SKM-1 (cell line): ENCODE results near the gene PRH2.

Source experiments
- DNase-seq: peaks from one replicate; lab custom pipeline; 2025; ENCODE audit not compliant: unreplicated experiment; lab: John Stamatoyannopoulos, UW

The PRH2 gene

DNA sequence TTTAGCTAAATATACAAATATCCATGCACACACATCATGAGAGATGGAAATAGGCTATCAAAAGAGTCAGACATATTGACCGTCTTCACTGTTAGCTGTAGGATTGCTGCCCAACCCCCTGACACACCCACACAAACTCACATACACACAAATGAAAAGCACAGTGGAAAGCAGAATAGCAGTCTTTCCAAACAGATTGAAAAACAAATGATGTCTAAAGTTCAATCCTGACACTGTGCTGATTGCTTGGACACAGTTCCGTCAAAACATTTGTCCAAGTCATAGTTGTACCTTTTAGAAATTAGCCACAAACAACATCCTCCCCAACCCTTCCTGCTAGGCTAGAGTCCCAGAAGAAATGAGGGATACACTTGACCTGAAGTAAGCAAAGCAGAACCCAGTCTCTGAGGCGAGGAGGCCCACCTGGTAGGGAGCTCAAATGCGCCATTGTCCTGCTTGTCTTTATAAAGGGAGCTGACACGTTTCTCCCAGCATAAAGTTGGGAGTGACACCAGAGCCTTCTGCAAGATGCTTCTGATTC lies at the start of gene PRH2:
TSS of gene PRH2 (plus strand) at position 491 of the 541 bp plus-strand sequence. CDS start at position 529, 38 bp downstream.
- no peak for DNase-seq

DNA sequence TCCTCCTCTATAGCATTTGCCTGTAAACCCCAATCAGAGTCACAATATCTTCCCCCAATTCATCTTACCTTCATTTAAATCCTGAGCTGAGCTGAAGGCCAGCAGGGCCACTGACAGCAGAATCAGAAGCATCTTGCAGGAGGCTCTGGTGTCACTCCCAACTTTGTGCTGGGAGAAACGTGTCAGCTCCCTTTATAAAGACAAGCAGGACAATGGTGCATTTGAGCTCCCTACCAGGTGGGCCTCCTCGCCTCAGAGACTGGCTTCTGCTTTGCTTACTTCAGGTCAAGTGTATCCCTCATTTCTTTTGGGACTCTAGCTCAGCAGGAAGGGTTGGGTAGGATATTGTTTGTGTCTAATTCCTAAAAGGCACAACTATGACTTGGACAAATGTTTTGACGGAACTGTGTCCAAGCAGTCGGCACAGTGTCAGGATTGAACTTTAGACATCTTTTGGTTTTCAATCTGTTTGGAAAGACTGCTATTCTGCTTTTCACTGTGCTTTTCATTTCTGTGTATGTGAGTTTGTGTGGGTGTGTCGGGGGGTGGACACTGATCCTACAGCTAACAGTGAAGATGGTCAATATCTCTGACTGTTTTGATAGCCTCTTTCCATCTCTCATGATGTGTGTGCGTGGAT lies 44.8 kb upstream of the PRH2 start, which contains the start of gene PRH1:
TSS of gene PRH1 (minus strand) at position 170 of the 640 bp plus-strand sequence. CDS start at position 132, 38 bp downstream.
- no peak for DNase-seq

DNA sequence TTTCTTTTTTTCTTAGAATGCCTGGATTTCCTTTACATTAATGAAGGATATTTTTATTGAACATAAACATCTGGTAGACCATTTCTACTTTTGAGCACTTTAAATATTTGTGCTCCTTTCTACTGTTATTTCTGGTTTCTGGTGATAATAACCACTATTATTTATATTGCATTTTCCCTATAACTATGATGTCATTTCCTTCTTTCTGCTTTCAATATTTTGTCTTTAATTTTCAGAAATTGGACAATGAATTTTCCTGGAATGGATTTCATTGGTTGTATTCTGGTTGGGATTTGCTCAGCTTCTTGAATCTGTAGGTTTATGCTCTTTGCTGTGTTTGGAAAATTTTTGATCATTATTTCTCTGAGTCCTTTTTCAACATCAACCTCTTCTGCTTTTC lies 39.8 kb upstream of the PRH2 start:
- no peak for DNase-seq

DNA sequence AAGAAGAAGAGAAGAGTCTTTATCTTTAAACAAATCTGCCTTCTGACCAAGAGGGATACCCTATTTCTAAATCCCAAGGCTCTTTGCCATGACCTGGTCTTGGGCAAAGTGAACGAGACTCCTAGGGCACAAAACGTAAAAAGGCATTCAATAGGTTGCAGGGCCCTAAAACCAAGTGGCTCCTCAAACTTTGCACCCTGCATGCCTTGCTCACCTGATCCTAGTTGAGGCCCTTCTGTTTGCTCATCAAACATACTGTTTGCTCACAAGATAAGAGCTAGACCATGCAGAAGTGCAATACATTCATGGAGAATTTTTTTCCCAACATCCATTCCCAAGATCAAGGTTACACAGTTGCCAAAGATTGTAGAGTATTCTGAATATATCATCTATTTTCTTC lies 37.1 kb upstream of the PRH2 start:
- no peak for DNase-seq

DNA sequence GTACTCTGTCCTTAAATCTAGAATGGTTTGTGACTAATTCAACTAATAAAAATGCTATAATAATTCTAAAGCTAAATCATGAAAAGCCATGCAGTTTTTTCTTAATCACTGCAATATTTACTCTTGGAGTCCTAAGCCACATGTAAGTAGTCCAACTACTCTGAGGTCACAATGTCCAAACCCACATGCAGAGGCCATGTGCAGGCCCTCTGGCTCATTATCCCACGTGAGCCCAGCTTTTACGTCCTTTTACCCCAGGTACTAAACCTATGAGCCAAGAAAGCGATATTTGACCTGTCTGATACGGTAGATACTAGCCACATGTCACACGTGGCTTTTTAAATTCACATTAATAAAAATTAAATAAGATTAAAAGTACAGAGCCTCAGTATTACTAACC lies 32.2 kb upstream of the PRH2 start:
- DNase-seq = no peak

DNA sequence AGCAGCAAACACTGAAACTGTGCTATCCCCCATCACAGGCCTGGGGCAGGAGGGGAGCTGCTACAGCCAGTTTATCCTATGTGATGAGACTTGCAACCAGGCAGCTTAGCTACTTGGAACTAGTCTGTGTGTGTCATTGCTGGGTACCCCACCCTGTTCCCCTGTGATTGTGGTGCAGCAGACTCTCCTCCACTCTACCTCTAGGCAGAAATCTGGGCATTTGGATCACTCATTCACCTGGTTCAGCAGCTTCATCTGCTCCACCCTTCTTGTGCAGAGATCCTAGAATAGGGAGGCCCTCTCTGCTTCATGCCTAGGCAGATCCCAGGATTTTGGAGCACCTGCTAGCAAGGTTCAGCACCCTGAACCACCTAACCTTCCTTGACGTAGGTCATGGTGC lies 28.5 kb upstream of the PRH2 start:
- DNase-seq = no peak

DNA sequence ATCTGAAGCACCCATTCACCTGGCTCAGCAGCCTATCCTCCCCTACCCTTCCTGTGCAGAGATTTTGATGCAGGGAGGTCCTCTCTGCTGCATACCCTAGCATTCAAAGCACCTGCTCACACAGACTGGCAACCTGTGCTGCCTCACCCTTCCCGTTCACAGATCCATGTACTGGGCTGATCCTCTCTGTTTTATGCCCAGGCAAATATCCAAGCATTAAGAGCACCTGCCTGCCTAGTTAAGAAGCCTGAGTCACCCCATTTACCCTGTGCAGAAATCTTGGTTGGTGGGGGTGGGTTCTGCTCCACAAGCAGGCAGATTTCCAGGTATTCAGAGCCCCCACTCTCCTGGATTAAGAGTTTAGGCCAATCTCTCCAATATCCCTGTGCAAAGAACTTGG lies 28.1 kb upstream of the PRH2 start:
- no peak for DNase-seq

DNA sequence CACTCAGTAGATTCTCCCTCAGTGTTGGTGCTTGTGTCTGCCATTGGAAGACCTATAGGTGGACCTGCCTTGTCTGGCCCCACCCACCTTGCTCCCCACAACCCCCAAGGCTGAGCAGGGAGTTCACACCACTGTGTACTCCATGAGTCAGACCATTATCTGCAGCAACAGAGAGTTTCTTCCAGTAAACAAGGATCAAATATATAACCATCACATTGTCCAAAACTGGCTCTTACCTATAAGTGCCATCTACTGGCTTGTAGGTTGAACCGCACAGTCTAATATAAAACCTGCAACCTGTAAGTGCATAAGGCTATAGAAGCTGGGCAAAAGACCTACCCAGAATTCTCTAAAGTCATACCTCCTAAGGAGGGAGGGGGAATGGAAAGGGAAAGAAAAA lies 27.6 kb upstream of the PRH2 start:
- DNase-seq = no peak

DNA sequence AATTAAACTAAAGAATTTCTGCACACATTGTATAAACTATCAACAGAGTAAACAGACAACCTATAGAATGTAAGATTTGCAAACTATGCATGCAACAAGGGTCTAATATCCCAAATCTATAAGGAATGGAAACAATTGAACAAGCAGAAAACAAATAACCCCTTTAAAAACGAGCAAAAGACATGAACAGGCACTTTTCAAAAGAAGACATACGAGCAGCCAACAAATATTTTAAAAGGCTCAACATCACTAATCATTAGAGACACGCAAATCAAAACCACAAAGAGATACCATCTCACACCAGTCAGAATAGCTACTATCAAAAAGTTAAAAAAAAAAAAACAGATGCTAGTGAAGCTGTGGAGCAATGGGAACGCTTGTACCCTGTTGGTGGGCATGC lies 24.4 kb upstream of the PRH2 start:
- DNase-seq = no peak

DNA sequence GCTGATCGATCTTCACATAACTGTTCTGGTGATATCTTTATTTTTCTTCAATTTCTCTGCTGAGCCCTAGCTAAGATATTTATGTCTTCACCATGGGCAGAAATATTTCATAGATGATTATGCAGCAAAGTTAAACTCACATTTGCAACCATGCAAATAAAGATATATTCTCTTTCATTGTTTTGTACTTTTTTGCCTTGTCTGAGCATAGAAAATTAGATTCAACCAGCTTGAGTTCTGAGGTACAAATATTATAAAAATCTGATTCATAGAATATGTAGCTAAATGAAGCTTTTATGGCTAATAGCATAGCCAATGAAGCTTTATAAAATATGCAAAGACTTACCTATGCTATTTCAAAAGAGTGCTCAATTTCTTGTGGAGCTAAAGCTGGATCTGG lies 19.6 kb upstream of the PRH2 start, which contains the start of gene TAS2R13:
TSS of gene TAS2R13 (minus strand) at position 101 of the 400 bp plus-strand sequence. CDS start 264 bp downstream, outside the sequence.
- DNase-seq = no peak

DNA sequence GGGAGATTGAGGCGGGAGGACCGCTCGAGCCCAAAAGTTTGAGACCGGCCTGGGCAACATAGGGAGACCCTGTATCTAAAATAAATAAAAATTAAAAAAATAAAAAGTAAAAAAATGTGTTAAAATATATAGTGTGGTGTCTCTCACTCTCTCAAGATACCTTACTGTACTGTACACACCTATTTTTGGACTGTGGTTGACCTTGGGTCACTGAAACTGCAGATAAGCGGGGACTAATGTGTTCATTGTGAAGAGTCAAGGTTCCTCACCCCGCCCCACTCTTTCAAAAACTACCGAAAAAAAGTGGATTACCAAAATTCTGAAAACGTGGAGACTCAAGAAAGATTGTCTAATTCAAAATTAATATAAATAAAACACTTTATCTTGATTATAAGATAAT lies 18.7 kb upstream of the PRH2 start:
- DNase-seq = no peak

DNA sequence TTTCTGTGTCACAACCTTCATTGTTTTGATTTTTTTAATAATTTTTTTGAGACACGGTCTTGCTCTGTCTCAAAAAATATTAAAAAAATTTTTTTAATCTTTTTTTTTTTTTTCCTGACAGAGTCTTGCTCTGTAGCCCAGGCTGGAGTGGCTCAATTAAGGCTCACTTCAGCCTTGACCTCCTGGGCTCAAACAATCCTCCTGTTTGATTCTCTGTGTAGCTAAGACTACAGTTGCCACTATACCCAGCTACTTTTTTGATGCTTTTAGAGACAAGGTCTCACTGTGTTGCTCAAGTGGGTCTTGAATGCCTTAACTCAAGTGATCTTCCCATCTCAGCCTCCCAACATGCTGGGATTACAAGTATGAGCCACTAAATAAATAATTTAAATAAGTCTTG lies 9.2 kb upstream of the PRH2 start:
- DNase-seq = no peak

DNA sequence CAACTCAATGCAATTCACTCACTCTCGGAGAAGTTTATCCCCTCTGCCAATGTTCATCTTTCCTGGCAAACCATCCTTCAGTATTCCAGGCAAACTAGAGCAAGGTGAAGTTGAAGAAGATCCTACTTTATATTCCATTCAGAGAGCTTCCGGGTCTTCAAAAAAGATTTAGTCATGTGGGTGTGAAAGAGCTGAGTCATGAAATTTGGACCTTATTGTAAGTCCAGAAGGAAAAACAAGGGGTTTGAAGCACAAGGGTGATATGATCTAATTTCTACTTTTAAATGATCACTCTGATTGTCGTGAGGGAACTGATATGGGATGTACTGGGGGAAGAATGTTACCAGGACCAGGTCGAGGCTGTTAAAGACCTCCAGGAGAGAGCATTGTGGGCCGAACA lies 2.8 kb upstream of the PRH2 start:
- no peak for DNase-seq

DNA sequence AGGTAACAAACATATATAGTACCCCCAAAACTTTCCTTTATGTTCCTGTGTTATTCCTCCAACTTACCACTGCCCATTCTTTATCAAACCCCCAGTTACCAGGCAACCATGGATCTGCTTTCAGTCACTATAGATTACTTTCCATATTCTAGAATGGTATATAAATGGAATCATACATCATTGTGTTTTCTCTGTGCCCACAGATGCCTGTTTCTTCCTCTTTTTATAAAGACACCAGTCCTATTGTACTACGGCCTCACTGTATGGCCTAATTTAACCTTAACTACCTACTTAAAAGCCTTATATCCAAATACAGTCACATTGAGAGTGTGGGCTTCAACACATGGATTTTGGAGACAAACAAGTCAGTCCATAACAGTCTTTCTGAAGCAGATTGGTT lies 7.5 kb downstream of the PRH2 start:
- DNase-seq = no peak

DNA sequence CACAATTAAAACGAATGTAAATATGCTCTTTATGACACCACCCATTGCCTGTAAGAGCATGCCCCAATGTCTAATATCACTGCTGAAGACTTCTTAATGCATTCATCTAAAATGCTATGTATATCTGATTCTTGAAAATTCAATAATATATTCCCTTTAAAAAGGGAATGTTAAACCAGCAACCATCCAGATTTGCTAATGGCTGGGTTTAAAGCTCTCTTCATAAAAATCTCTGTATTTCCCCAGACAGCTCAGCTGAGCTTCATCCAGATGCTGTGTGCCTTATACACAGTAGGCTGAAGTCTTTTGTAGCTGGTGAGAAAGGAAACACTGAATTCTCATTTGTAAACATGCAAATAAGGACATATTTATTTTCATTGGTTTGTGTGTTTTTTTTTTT lies 10.1 kb downstream of the PRH2 start, which contains the start of gene TAS2R14:
TSS of gene TAS2R14 (minus strand) at position 101 of the 400 bp plus-strand sequence. CDS start at position 45, 56 bp downstream.
- no peak for DNase-seq

DNA sequence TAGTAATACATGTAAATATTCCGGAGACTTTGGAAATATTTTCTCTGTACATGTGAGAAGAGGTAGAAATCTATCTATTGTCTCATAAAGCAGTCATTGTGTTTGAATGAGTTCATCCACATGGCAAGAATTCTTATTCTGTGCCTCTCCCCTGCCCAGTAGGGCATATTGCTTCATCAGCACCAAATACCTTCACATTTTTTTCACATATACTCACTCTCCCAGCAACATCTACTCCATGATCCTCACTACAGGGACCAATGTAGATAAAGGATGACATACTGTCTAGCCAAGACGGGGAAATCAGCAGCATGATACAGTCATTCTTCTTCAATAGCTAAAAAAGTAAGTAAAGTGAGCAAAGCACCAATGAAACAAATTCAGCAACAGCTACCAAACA lies 11.4 kb downstream of the PRH2 start:
- DNase-seq = no peak

DNA sequence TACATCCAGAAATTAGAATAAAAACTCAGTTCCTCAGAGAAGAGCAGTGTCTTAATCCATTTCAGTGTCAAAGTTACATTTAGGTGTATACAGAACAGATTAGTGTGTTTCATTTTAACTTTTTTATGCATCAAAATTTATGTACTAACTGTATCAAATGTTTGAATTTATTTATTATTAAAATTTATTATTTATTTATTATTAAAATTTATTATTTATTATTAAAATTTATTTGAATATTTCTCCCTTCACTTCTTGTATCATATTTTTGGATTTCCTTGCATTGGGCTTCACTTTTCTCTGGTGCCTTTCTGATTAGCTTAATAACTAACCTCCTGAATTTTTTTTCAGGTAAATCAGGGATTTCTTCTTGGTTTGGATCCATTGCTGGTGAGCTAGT lies 12.3 kb downstream of the PRH2 start:
- DNase-seq = no peak

DNA sequence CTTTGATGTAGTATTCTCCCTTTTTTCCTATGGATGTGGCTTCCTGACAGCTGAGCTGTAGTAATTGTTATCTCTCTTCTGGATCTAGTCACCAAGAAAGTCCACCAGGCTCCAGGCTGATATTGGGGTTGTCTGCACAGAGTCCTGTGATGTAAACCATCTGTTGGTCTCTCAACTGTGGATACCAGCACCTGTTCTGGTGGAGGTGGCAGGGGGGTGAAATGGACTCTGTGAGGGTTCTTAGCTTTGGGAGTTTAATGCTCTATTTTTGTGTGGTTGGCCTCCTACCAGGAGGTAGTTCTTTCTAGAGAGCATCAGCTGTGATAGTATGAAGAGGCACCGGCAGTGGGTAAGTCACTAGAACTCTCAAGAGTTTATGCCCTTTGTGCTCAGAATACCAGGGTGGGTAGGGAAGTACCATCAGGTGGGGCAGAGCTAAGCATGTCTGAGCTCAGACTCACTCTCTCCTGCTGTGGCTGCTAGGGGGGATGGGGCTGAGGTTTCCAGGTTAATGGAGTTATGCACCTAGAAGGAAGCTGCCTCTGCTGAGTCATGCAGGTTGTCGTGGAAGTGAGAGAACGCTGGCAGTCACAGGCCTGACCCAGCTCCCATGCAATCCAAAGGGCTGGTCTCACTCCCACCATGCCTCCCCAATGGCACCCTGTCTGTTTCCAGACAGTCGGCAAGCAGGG lies 13.0 kb downstream of the PRH2 start:
- DNase-seq = no peak

DNA sequence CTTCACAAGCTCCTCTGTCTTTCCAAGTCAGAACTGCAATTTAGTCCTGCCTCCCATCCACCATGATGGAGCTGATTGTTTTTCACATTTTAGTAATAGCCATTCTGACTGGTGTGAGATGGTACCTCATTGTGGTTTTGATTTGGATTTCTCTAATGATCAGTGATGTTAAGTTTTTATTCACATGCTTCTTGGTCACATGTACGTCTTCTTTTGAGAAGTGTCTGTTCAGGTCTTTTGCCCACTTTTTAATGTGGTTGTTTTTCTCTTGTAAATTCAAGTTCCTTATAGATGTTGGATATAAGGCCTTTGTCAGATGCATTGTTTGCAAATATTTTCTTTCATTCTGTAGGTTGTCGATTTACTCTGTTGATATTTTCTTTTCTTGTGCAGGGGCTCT lies 14.1 kb downstream of the PRH2 start:
- DNase-seq = no peak

DNA sequence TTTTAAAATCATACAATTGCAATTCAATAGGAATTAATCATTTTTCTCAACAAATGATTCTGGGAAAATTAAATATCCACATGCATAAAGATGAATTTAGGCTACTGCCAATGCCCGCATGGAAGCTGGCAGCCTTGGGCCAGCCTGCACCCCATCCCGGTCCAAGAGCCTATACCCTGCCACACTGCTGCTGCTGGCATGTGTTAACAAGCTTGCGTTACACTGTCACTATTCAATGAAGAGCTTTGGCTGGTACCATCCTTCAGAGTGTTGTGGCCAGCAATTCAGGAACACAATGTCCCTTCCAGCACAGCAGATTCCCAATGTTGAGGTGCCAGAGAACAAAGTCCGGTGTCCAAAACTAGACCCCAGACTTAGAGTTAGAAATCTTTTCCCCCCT lies 23.6 kb downstream of the PRH2 start:
- DNase-seq = no peak

DNA sequence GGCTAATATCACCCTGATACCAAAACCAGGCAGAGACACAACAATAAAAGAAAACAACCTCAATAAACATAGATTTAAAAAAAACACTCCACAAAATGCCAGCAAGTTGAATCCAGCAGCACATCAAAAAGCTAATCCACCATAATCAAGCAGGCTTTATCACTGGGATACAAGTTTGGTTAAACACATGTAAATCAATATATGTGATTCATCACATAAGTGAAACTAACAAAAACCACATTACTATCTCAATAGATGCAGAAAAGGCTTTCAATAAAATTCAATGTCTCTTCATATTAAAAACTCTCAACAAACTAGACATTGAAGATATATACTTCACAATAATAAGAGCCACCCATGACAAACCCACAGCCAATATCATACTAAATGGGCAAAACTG lies 27.0 kb downstream of the PRH2 start:
- no peak for DNase-seq

DNA sequence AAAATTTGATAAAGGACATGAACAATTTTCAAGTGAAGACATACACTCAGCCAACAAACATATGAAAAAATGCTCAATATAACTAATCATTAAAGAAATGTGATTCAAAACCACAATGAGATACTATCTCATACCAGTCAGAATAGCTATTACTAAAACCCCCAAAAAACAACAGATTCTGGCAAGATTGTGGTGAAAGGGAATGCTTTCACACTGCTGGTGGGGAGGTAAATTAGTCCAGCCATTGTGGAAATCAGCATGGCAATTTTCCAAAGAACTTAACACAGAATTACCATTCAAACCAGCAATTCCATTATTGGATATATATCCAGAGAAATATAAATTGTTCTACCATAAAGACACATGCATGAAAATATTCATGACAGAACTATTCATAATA lies 28.7 kb downstream of the PRH2 start:
- no peak for DNase-seq
